ENCODE measurements around the gene BORCS6. TPM values are rescaled to one million over a fixed set of nuclear protein-coding genes. Genes with fewer than 3 reads are reported as not detected.
A peak's percentile ranks its signal among the peaks of the same experiment; 100 is the strongest.

The BORCS6 gene
- total and polyA plus RNA-seq, 2 of the 13 experiments (the other 11 are each of a cell fraction or from before 2014, with no cell fraction given): 2.0 to 5.1 TPM

- TF ChIP-seq FOXA3 (CRISPR knock-in tag; IDR thresholded peaks at IDR 0.05) (peak; percentile 36; the same call in 1 of the 2 replicates), ZNF644 (CRISPR knock-in tag; IDR thresholded peaks at IDR 0.05; ENCODE audit: low read depth) (0 out of 2 replicates have a peak, but pooled peaks have one; percentile 13), AFF4 (CRISPR knock-in tag; IDR thresholded peaks at IDR 0.05) (no peak), ARNT2 (CRISPR knock-in tag; IDR thresholded peaks at IDR 0.05; ENCODE audit: low read depth) (peak; percentile 73; the same call in 1 of the 2 replicates), ZNF747 (CRISPR knock-in tag; IDR thresholded peaks at IDR 0.05; ENCODE audit: borderline replicate concordance) (peak; percentile 78; the same call in 1 of the 2 replicates), ZMYM4 (CRISPR knock-in tag; IDR thresholded peaks at IDR 0.05) (peak; percentile 65), ZSCAN25 (CRISPR knock-in tag; IDR thresholded peaks at IDR 0.05) (no peak), KDM3A (CRISPR knock-in tag; IDR thresholded peaks at IDR 0.05; ENCODE audit: low read depth) (no peak), ZNF589 (CRISPR knock-in tag; conservative IDR thresholded peaks at IDR 0.05) (no peak), THAP8 (CRISPR knock-in tag; IDR thresholded peaks at IDR 0.05; ENCODE audit: borderline replicate concordance) (0 out of 2 replicates have a peak, but pooled peaks have one; percentile 55), ZNF256 (CRISPR knock-in tag; conservative IDR thresholded peaks at IDR 0.05) (peak; percentile 66; the same call in 1 of the 2 replicates), TAF15 (IDR thresholded peaks at IDR 0.05; ENCODE audit: low read depth, low read length, poor library complexity, severe bottlenecking) (no peak), CEBPB (IDR thresholded peaks at IDR 0.05; ENCODE audit: borderline replicate concordance, low read depth, low read length) (no peak), TFE3 (CRISPR knock-in tag; IDR thresholded peaks at IDR 0.05) (no peak), HNF1A (IDR thresholded peaks at IDR 0.05; ENCODE audit: low read depth) (0 out of 2 replicates have a peak, but pooled peaks have one; percentile 14), HNF1A (CRISPR knock-in tag; IDR thresholded peaks at IDR 0.05; ENCODE audit: borderline replicate concordance) (peak; percentile 64; the same call in 1 of the 2 replicates), KLF11 (CRISPR knock-in tag; IDR thresholded peaks at IDR 0.05) (no peak; the same call in 1 of the 2 replicates), MTERF4 (CRISPR knock-in tag; IDR thresholded peaks at IDR 0.05) (no peak)
Observed at GRCh38 chr17:8138672-8139371, 51.2 kb downstream of the BORCS6 start (continued).

All from HepG2 (cell line).